IPS-15b (cell line): ENCODE measurements around the gene AKAP12.

Source experiments
- H3K27me3 ChIP-seq: one replicate; pipeline ENCODE4 v1.6.1; 2013; ENCODE audit warnings: low read length; ENCODE audit not compliant: control insufficient read depth, insufficient read depth
- H3K36me3 ChIP-seq: one replicate; pipeline ENCODE4 v1.6.1; 2013; ENCODE audit warnings: low read length; ENCODE audit not compliant: control insufficient read depth, insufficient read depth
- H3K4me1 ChIP-seq: one replicate; pipeline ENCODE4 v1.6.1; 2013; ENCODE audit warnings: mild to moderate bottlenecking, low read length; ENCODE audit not compliant: control insufficient read depth, insufficient read depth
- H3K4me3 ChIP-seq: one replicate; pipeline ENCODE4 v1.5.1; 2013; ENCODE audit warnings: low read depth, low read length
- H3K9ac ChIP-seq: one replicate; pipeline ENCODE4 v1.6.1; 2013; ENCODE audit warnings: low read depth, mild to moderate bottlenecking, low read length
- H3K9me3 ChIP-seq: one replicate; pipeline ENCODE4 v1.6.1; 2013; ENCODE audit warnings: mild to moderate bottlenecking, low read length; ENCODE audit not compliant: control insufficient read depth, insufficient read depth

The AKAP12 gene

DNA sequence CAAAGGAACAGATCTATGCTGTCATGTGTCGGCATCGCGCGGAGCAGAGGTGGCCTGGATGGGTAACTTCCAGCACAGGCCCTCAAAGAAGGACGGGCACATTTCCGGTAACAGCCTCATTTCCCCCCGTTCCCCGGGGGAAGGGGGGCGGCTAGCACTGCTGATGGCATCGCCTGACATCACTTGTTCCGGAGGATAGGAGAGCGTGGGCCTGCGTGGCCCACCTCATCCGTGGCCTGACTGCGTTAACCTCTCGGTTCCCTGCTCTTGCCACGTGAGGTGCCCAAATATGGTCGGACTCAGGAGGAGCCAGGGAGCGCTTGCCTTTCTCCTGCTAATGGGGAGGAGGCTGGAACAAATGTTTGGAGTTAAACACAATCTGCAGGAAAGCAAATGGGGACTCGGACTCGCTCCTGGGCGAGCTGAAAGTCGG lies at the start of gene AKAP12:
TSS of gene AKAP12 (plus strand) at position 365 of the 433 bp plus-strand sequence. CDS start 596 bp downstream, outside the sequence.
- Histone ChIP-seq H3K9ac (peak within 1 kb of the TSS; percentile 61), H3K9me3 (no peaks in the 10 kb centered on the region), H3K27me3 (peaks cover 8% of the 10 kb centered on the region), H3K36me3 (no peaks in the 10 kb centered on the region), H3K4me1 (peaks cover 13% of the 10 kb centered on the region), H3K4me3 (peak within 1 kb of the TSS; percentile 79)

DNA sequence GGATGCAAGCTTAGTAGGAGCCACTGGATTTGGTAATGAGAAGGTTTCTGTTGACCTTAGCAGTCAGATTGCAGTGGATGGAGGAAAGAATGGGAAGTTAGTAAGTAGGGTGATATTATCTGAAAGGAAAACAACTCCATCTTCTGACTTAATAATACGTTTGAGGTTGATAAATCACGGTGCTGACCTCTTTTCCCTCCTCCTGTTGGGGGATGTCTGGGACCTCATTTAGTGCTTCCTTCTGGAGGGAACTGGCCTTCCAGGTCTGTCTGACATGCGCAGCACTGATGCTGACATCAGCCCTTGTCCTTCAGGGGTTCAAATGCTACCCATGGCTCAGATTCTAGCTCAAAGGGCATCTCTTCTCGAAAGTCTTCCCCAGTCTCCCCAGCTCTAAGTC lies 48.2 kb upstream of the AKAP12 start:
- H3K27me3 ChIP-seq: no peaks in the 10 kb centered on the region
- H3K9ac ChIP-seq: no peak overlapping the region
- peaks cover 3% of the 10 kb centered on the region for H3K4me1 ChIP-seq
- no peaks in the 10 kb centered on the region for H3K9me3 ChIP-seq
- no peaks in the 10 kb centered on the region for H3K36me3 ChIP-seq
- H3K4me3 ChIP-seq: no peak overlapping the region

- Histone ChIP-seq H3K9me3 (no peaks in the 10 kb centered on the region), H3K36me3 (no peaks in the 10 kb centered on the region), H3K9ac (no peak overlapping the region), H3K27me3 (no peaks in the 10 kb centered on the region), H3K4me1 (no peaks in the 10 kb centered on the region), H3K4me3 (no peak overlapping the region)
Measured at GRCh38 chr6:151196555-151196954, 43.2 kb upstream of the AKAP12 start.

DNA sequence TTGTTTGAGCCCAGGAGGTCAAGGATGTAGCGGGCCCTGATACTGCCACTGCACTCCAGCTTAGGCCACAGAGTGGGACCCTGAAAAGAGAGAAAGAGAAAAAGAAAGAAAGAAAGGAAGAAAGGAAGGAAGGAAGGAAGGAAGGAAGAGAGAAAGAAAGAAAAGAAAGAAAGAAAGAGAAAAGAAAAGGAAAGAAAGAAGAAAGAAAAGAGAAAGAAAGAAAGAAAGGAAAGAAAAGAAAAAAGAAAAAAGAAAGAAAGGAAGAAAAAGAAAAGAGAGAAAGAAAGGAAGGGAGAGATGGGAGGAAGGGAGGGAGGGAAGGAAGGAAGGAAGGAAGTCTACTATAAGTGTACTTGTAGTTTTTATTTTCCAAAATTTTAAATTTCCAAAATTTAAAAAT lies 42.2 kb upstream of the AKAP12 start:
- H3K9me3 ChIP-seq: no peaks in the 10 kb centered on the region
- H3K4me1 ChIP-seq: no peaks in the 10 kb centered on the region
- H3K4me3 ChIP-seq: no peak overlapping the region
- no peaks in the 10 kb centered on the region for H3K36me3 ChIP-seq
- H3K27me3 ChIP-seq: no peaks in the 10 kb centered on the region
- H3K9ac ChIP-seq: no peak overlapping the region

GRCh38 chr6:151199991-151200390 lies 39.8 kb upstream of the AKAP12 start:
- Histone ChIP-seq H3K4me3 (no peak overlapping the region), H3K9me3 (no peaks in the 10 kb centered on the region), H3K36me3 (no peaks in the 10 kb centered on the region), H3K9ac (no peak overlapping the region), H3K27me3 (no peaks in the 10 kb centered on the region), H3K4me1 (no peaks in the 10 kb centered on the region)

DNA sequence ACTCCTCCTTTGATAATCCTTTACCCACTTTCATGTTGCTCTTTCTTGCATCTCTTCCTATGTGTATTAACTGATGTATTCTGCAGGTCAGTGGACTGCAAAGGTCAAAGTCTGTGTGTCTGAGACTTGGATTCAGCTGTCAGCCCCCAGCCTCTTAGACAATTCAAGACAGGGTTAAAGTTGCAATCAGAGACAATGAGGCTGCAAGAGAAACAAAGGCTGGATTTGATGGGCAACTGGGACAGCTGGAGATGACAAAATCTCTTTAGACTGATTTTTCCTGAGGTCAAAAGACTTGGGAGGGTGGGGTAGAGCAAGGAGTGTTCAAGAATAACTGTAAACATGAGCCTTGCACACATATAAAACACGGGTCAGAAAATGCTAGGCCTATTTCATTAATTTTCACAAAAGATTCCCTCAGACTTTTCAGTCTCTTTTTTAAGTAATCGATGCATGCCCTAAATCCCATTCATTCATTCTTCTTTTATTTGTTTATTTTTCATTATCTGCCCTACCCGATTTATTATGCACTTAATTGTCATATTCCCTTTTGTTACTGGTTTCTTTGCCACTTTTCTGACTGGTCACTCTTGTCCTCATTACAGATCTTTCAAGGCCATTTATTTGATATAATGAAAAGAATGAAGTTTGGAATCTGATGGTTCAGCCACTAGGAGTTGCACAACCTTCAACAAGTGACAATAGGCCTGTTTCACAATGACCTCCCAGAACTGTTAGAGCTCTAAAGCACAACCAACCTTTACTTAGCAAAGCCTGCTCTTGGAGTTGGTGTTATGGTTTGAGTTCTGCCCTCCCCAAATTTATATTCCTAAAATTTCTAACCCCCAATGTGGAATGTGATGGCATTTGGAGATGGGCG lies 33.8 kb upstream of the AKAP12 start:
- Histone ChIP-seq H3K4me3 (no peak overlapping the region), H3K36me3 (no peaks in the 10 kb centered on the region), H3K4me1 (no peaks in the 10 kb centered on the region), H3K9me3 (no peaks in the 10 kb centered on the region), H3K9ac (no peak overlapping the region), H3K27me3 (no peaks in the 10 kb centered on the region)

- no peaks in the 10 kb centered on the region for H3K36me3 ChIP-seq
- no peak overlapping the region for H3K4me3 ChIP-seq
- no peaks in the 10 kb centered on the region for H3K27me3 ChIP-seq
- no peak overlapping the region for H3K9ac ChIP-seq
- H3K9me3 ChIP-seq: no peaks in the 10 kb centered on the region
- H3K4me1 ChIP-seq: no peaks in the 10 kb centered on the region
Measured at GRCh38 chr6:151207674-151208073, 32.1 kb upstream of the AKAP12 start.

GRCh38 chr6:151209071-151209831 lies 30.5 kb upstream of the AKAP12 start:
- Histone ChIP-seq H3K4me3 (no peak overlapping the region), H3K36me3 (no peaks in the 10 kb centered on the region), H3K9ac (no peak overlapping the region), H3K9me3 (no peaks in the 10 kb centered on the region), H3K27me3 (no peaks in the 10 kb centered on the region), H3K4me1 (no peaks in the 10 kb centered on the region)

DNA sequence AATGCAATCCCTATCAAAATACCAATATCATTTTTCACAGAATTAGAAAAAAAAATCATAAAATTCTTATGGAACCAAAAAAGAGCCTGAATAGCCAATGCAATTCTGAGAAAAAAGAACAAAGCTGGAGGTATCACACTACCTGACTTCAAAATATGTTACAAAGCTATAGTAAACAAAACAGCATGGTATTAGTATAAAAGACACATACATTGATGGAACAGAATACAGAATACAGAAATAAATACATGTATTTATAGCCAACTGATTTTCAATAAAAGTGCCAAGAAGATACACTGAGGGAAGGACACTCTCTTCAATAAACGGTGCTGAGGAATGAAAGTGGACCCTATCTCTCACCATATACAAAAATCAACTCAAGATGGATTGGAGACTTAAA lies 28.7 kb upstream of the AKAP12 start:
- no peak overlapping the region for H3K9ac ChIP-seq
- H3K4me3 ChIP-seq: no peak overlapping the region
- H3K36me3 ChIP-seq: no peaks in the 10 kb centered on the region
- H3K9me3 ChIP-seq: no peaks in the 10 kb centered on the region
- H3K27me3 ChIP-seq: no peaks in the 10 kb centered on the region
- no peaks in the 10 kb centered on the region for H3K4me1 ChIP-seq

GRCh38 chr6:151213352-151213751 lies 26.4 kb upstream of the AKAP12 start:
- Histone ChIP-seq H3K4me1 (no peaks in the 10 kb centered on the region), H3K9ac (no peak overlapping the region), H3K27me3 (no peaks in the 10 kb centered on the region), H3K4me3 (no peak overlapping the region), H3K9me3 (no peaks in the 10 kb centered on the region), H3K36me3 (no peaks in the 10 kb centered on the region)

DNA sequence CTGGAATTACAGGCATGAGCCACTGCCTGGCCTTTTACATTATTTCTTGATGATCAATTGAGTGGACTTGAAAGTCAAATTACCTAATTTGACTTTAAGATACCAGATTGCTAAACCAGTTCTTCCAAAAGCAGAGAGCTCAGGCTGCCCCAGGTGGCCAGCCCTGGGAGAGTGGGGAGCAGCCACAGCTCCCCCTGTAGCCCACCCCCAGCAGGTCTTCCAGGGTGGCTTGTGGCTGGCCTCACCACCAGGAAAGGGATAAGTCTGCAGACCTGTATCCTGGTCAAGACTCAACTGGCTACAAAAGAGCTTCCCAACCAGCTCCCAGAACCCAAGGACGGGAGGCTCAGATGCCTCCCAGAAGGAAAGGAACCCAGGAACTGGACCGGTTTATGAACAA lies 23.8 kb upstream of the AKAP12 start:
- H3K27me3 ChIP-seq: no peaks in the 10 kb centered on the region
- no peak overlapping the region for H3K4me3 ChIP-seq
- H3K36me3 ChIP-seq: no peaks in the 10 kb centered on the region
- no peaks in the 10 kb centered on the region for H3K9me3 ChIP-seq
- H3K9ac ChIP-seq: no peak overlapping the region
- H3K4me1 ChIP-seq: no peaks in the 10 kb centered on the region

DNA sequence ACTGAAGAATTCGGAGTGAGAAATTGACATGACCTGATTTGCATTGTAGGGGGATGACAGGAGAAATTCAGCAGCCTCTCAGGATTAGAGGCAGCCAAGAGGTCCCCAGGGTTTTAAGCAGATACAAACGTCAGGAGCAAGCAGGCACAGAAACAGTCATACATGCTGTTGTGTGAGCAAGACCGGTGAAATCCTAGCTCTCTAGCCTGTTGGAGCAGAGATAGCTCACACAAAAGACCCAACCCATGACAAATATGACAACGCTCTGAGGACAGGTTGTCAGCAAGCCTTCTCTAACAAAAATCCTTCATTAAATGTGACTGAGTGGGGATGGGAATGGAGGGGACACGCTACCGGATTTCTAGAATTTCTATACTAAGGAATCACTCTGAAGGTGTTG lies 23.0 kb upstream of the AKAP12 start:
- no peak overlapping the region for H3K9ac ChIP-seq
- no peaks in the 10 kb centered on the region for H3K9me3 ChIP-seq
- no peaks in the 10 kb centered on the region for H3K4me1 ChIP-seq
- no peak overlapping the region for H3K4me3 ChIP-seq
- no peaks in the 10 kb centered on the region for H3K36me3 ChIP-seq
- H3K27me3 ChIP-seq: no peaks in the 10 kb centered on the region
